Endodermal cell (in vitro differentiated cells): ENCODE measurements around the gene TMEM94. TPM values are rescaled to one million over a fixed set of nuclear protein-coding genes. Genes with fewer than 3 reads are reported as not detected.

Experiments
- DNase-seq: peaks from one replicate; pipeline ENCODE4 v3.0.0-alpha.2; 2017
- H3K27ac ChIP-seq: 2 replicates; pipeline ENCODE4 v1.5.1; 2013; ENCODE audit warnings: mild to moderate bottlenecking, low read depth, low read length, moderate library complexity
- H3K27me3 ChIP-seq: 2 replicates; pipeline ENCODE4 v1.6.1; 2013; ENCODE audit warnings: mild to moderate bottlenecking, low read length, moderate library complexity; ENCODE audit not compliant: insufficient read depth, control insufficient read depth, poor library complexity, severe bottlenecking
- H3K36me3 ChIP-seq: 2 replicates; pipeline ENCODE4 v1.7.0; 2013; ENCODE audit warnings: mild to moderate bottlenecking, low read length, moderate library complexity; ENCODE audit not compliant: control insufficient read depth, insufficient read depth
- H3K4me1 ChIP-seq: one replicate; pipeline ENCODE4 v1.7.0; 2013; ENCODE audit warnings: low read length; ENCODE audit not compliant: control insufficient read depth, insufficient read depth
- H3K4me3 ChIP-seq: 2 replicates; pipeline ENCODE4 v1.5.1; 2013; ENCODE audit warnings: mild to moderate bottlenecking, low read length, moderate library complexity
- H3K9ac ChIP-seq: 2 replicates; pipeline ENCODE4 v1.6.1; 2013; ENCODE audit warnings: mild to moderate bottlenecking, low read length, moderate library complexity; ENCODE audit not compliant: poor library complexity, severe bottlenecking; ENCODE audit errors: extremely low read depth
- H3K9me3 ChIP-seq: 2 replicates; pipeline ENCODE4 v1.6.1; 2013; ENCODE audit warnings: mild to moderate bottlenecking, low read length, moderate library complexity; ENCODE audit not compliant: control insufficient read depth
- H3K27ac Mint-ChIP-seq: 2 replicates; pipeline ENCODE4 v1.8.0; 2020; ENCODE audit warnings: mixed read lengths
- H3K27me3 Mint-ChIP-seq: 2 replicates; pipeline ENCODE4 v1.8.0; 2021; ENCODE audit warnings: mild to moderate bottlenecking, mixed read lengths; ENCODE audit not compliant: insufficient read depth
- H3K36me3 Mint-ChIP-seq: 2 replicates; pipeline ENCODE4 v1.8.0; 2020; ENCODE audit warnings: low read depth, mixed read lengths
- H3K4me1 Mint-ChIP-seq: 2 replicates; pipeline ENCODE4 v1.8.0; 2020; ENCODE audit warnings: mixed read lengths
- H3K4me3 Mint-ChIP-seq: 2 replicates; pipeline ENCODE4 v1.8.0; 2020; ENCODE audit warnings: mild to moderate bottlenecking, moderate library complexity, mixed read lengths
- H3K9me3 Mint-ChIP-seq: 2 replicates; pipeline ENCODE4 v1.8.0; 2020; ENCODE audit warnings: mild to moderate bottlenecking, mixed read lengths
- WGBS, 2 experiments: methylation state at CpG; one replicate each; pipeline versions ENCODE4 v1.1.5 to v1.1.7; 2013; ENCODE audit warnings: missing lambda C conversion rate in 2 of 2, mixed read lengths in 1 of 2; ENCODE audit not compliant: insufficient coverage in 1 of 2, insufficient read length in 1 of 2; 5-methylcytosine and 5-hydroxymethylcytosine counted together
- total RNA-seq, 2 donors: library from RNA; stranded (reverse); fragmentation: NEBNext Ultra II Directional in 1 of 2; extraction: Animal tissue kit (Norgen Biotek cat#: 25700) in 1 of 2; gene quantifications; 2 replicates in 1 of 2; 3 replicates in 1 of 2; pipeline ENCODE4 v1.2.1, GENCODE V29; 2021
- TF ChIP-seq, protein P1 (sequence below): fragments of 200-600 bp; sonication (generic); conservative IDR thresholded peaks from 2 replicates; pipeline ENCODE4 v1.5.0; 2021; ENCODE audit warnings: antibody characterized with exemption, mild to moderate bottlenecking

Gene TMEM94
- total RNA-seq, 2 donors from 2014 or later, result 96.0 to 106 TPM

DNA sequence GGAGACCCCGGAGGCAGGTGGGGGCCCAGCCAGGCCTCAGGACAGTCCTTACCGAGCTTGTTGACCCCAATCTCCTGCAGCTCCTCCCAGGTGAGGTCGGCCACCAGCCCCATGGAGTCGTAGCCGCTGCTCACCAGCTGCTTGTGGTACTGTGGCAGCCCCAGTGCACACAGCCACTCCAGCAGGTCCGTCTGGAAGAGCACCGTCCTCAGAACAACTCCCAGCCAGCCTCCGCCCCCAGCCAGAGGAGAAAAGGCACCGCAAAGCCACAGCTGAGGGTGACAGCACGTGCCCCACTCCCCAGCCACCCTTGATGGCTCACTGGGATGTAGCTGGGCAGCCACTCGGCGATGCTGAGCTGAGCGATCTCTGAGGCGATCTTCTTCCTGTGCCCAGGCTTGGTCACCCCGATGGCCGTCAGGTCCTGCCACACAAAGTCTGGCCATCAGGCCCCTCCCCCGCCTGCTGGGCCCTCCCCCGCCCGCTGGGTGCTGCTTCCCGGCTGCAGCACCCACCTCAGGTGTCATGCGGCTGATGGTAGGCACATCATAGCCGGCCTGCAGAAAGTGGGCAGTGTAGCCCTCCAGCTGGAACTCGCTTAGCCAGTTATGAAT lies 47.0 kb downstream of the TMEM94 start:
- H3K4me1 ChIP-seq, result no peaks in the 10 kb centered on the region
- H3K36me3 ChIP-seq, result peaks cover 21% of the 10 kb centered on the region
- Mint-ChIP-seq H3K9me3 (no peaks in the 10 kb centered on the region), H3K4me3 (no peak overlapping the region), H3K36me3 (peaks cover 11% of the 10 kb centered on the region), H3K27me3 (no peaks in the 10 kb centered on the region), H3K27ac (no peak overlapping the region), H3K4me1 (no peaks in the 10 kb centered on the region)
- H3K9ac ChIP-seq, result no peak overlapping the region
- TF ChIP-seq, protein P1, sequence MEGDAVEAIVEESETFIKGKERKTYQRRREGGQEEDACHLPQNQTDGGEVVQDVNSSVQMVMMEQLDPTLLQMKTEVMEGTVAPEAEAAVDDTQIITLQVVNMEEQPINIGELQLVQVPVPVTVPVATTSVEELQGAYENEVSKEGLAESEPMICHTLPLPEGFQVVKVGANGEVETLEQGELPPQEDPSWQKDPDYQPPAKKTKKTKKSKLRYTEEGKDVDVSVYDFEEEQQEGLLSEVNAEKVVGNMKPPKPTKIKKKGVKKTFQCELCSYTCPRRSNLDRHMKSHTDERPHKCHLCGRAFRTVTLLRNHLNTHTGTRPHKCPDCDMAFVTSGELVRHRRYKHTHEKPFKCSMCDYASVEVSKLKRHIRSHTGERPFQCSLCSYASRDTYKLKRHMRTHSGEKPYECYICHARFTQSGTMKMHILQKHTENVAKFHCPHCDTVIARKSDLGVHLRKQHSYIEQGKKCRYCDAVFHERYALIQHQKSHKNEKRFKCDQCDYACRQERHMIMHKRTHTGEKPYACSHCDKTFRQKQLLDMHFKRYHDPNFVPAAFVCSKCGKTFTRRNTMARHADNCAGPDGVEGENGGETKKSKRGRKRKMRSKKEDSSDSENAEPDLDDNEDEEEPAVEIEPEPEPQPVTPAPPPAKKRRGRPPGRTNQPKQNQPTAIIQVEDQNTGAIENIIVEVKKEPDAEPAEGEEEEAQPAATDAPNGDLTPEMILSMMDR, result no peak
- H3K9me3 ChIP-seq, result no peaks in the 10 kb centered on the region
- H3K27me3 ChIP-seq, result no peaks in the 10 kb centered on the region
- no peak for DNase-seq
- no peak overlapping the region for H3K4me3 ChIP-seq
- WGBS, 2 experiments, result 90 to 92% methylated on average over 11 to 23 of the region's 23 CpGs
- no peak overlapping the region for H3K27ac ChIP-seq

DNA sequence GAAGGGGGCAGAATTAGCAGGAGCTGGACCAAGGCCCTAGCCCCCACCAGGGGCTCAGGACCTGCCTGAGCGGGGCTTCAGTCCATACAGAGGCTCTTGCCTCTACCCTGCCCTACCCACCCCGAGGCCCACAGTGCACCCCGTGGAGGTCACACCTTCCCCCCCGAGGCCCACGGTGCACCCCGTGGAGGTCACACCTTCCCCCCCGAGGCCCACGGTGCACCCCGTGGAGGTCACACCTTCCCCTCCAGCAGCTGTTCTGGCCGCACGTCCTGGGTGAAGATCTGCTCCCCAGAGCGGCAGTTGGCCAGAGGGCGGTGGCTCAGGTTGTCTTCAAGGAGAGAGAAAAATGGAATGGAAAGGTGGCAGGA lies 47.5 kb downstream of the TMEM94 start:
- Histone ChIP-seq H3K27me3 (no peaks in the 10 kb centered on the region), H3K4me1 (no peaks in the 10 kb centered on the region), H3K27ac (no peak overlapping the region), H3K4me3 (no peak overlapping the region), H3K9ac (no peak overlapping the region), H3K9me3 (no peaks in the 10 kb centered on the region), H3K36me3 (peaks cover 21% of the 10 kb centered on the region)
- no peak for DNase-seq
- Mint-ChIP-seq H3K36me3 (peaks cover 11% of the 10 kb centered on the region), H3K4me1 (no peaks in the 10 kb centered on the region), H3K9me3 (no peaks in the 10 kb centered on the region), H3K27ac (no peak overlapping the region), H3K27me3 (no peaks in the 10 kb centered on the region), H3K4me3 (no peak overlapping the region)
- TF ChIP-seq, protein P1, result no peak
- WGBS, 2 experiments, result 90 to 91% methylated on average over 10 to 13 of the region's 13 CpGs

DNA sequence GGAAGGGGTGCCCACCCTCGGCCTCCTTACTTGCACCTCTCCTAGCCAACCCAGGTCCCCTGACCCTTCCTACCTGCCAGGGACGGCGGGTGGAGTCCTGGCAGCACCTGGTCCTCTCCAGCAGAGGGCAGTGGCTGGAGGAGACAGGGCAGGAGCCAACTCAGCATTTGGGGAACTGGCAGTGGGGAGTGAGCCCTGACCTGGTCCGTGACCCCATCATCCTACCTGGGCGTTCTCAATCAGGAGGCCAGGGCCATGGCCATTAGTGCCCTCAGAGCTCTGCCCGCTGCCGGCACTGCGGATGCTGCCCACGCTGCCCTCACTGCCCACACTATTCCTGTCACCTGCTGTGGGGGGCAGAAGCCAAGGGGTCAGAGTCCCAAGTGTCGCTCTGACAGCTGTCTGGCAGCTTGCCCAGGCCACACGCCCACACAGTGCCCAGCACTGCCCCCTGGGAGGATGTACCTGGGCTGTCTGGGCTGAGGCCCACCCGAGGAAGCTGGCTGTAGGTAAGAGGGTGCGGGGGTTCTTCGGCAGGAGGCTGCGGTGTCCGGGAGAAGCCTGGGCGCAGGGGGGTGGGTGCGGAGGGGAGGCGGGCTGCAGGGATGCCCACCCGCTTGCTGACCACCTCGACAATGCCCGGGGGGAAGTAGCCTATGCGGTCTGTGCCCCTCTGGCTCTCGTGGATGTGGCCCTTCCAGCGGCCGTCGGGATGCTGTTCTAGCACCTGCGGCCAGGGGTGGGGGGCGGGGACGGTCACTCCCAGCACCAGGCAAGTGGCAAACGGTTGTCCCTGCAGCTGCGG lies 48.1 kb downstream of the TMEM94 start:
- Mint-ChIP-seq H3K27ac (no peak overlapping the region), H3K27me3 (no peaks in the 10 kb centered on the region), H3K36me3 (peaks cover 13% of the 10 kb centered on the region), H3K9me3 (no peaks in the 10 kb centered on the region), H3K4me1 (no peaks in the 10 kb centered on the region), H3K4me3 (no peak overlapping the region)
- H3K9ac ChIP-seq, result no peak overlapping the region
- TF ChIP-seq, protein P1, result peak; percentile 82
- H3K27ac ChIP-seq, result no peak overlapping the region
- no peaks in the 10 kb centered on the region for H3K9me3 ChIP-seq
- peaks cover 21% of the 10 kb centered on the region for H3K36me3 ChIP-seq
- H3K4me1 ChIP-seq, result no peaks in the 10 kb centered on the region
- no peaks in the 10 kb centered on the region for H3K27me3 ChIP-seq
- 90 to 98% methylated on average over 8 to 32 of the region's 32 CpGs for WGBS, 2 experiments
- H3K4me3 ChIP-seq, result no peak overlapping the region
- peak; percentile 93 for DNase-seq
